Islet precursor cell (in vitro differentiated cells): ENCODE data around the gene CHMP5.
"Not testable (repeated sequence)": the region's sequence is repeated elsewhere in the genome, so short reads cannot be mapped to it uniquely, and the experiment has no call there.

Experiments
- DNase-seq: peaks from one replicate; pipeline ENCODE4 v3.0.0-alpha.2; 2018

The CHMP5 gene

GRCh38 chr9:33285502-33285901, 20.7 kb downstream of the CHMP5 start:
- DNase-seq = no peak

- peak; percentile 58 for DNase-seq
Observed at GRCh38 chr9:33287087-33287490, 22.2 kb downstream of the CHMP5 start.

DNA sequence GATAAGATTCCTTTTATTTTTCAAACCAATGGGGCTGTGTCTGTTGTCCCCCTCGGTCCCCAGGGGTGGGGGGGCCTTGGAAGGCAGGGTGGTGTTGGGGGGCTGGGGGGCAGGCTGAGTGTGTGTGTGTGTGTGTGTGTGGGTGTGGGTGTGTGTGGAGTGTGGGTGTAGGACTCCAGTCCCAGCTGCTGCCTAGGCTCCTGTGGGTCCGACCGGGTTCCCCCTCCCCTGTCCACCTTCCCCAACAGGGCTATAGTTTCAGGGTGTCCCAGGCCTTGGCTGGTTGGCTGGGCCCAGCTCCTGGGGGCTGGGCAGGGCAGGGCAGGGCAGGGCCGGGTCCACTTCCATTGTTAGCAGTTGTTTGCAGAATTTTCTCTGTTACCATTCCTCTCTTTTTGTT, 23.4 kb downstream of the CHMP5 start:
- no peak for DNase-seq

DNA sequence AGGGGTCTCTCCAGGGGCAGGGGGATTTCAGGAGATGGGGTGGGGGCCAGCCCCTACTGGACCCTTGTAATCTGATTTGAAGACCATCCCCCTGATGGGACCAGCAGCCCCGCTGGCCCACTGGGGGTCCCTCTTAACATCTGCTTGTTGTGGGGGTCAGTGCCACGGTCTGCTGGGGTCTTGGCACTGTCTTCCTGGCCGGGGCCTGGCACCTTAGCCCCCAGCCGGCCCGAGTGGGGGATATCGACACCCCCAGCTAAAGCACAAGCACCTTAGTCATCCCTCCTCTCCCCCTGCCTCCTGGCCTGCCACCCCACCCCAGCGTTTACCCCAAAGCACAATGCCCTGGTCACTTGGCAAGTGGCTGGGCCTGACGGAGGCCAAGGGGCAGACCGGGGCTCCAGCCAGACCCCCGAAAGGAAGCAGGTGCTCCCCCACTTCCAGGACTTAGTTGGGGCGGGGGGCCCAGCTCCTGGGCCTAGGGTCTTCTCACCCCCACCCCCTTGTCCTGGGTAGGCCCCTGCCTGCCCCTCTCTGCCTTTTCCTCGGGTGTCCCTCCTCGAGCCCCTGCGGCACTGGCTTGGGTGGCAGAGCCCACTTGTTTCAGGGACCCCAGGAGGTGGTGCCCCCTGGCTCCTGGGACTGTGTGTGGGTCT, 24.1 kb downstream of the CHMP5 start:
- no peak for DNase-seq

- peak; percentile 54 for DNase-seq
Observed at GRCh38 chr9:33289496-33289895, 24.6 kb downstream of the CHMP5 start.

DNA sequence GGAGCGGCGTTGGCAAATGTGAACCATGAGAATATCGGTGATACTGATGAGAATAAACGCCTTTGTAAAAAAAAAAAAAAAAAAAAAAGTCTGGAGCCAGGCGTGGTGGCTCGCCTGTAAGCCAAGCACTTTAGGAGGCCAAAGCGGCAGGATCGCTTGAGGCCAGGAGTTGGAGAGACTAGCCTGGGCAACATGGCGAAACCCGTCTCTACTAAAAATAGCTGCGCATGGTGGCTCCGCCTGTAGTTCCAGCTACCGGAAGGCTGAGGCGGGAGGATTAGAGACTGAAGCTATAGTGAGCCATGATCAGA, 25.0 kb downstream of the CHMP5 start:
- DNase-seq = no peak

DNA sequence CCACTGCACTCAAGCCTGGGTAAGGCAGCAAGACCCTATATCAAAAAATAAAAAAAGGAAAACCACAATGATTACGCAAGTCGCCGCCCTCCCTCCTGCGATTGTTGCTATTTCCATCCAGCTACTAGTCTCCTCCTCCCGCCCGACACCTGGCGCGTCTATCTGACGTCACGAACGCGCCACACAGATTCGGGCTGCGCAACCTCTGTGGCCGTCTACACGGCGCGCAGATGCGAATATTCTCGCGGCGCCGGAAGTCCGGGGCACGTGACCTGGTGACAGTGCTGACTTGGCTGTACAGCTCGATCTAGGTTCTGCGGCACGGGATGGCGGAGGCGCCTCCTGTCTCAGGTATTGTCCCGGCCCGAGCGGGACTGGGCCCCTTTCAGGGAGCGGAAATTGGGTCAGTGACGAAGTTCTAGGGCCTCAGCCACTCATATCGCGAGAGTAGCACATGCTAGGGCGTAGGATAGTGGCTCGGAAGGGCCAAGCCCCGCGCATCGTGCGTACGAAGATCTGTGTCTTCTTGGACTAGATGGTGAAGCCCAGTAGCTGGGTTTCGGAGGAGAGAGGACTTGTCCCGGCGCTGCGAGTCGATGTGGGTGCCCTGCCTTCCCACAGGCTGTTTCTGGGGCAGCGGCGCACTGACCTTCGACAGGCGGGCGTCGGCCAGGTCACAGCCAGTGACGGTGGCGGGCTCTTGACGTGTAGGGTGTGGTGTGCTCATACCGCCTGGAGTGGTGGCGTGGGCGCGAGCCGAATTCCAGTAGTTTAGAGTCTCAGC, 25.6 kb downstream of the CHMP5 start, which contains the start of gene NFX1:
NFX1 (plus strand) TSS at position 270 of the 784 bp plus-strand sequence; CDS start at position 327, 57 bp downstream.
- peak; percentile 99 for DNase-seq

DNA sequence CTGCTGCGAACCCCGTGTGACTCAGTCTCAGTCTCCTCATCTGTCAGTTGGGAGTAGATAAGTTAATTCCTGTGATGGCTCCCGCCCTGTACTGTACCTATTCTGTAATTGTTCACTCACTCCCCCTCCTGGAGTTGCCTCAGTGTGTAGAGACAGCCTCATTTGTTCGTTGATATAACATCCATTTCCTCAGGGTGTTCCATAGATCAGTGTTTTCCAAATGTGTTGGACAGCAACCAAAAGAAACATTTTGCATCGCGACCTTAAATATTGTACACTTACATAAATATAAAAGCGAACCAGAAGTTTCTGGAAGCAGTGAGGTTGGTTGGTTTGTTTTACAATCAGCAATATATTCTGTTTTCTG, 26.2 kb downstream of the CHMP5 start:
- no peak for DNase-seq

- DNase-seq = no peak
Observed at GRCh38 chr9:33291901-33292300, 27.1 kb downstream of the CHMP5 start.

DNA sequence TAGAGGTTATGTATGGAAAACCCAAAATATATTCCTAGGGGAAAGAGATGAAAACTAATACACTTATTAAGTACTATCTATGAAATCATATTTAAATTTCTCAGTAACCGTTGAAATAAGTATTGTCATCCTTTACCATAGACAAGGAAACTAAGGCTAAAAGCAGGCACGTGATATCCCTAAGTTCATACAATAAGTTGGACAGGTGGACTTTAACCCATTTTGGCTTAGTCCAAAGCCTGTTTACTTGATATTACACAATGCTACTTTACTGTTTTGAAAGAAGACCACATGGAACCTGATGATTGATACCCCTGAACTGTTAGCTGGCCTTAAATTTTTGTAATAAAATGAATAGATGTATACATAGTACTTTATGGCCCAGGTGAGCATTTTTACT, 28.9 kb downstream of the CHMP5 start:
- DNase-seq = no peak

DNA sequence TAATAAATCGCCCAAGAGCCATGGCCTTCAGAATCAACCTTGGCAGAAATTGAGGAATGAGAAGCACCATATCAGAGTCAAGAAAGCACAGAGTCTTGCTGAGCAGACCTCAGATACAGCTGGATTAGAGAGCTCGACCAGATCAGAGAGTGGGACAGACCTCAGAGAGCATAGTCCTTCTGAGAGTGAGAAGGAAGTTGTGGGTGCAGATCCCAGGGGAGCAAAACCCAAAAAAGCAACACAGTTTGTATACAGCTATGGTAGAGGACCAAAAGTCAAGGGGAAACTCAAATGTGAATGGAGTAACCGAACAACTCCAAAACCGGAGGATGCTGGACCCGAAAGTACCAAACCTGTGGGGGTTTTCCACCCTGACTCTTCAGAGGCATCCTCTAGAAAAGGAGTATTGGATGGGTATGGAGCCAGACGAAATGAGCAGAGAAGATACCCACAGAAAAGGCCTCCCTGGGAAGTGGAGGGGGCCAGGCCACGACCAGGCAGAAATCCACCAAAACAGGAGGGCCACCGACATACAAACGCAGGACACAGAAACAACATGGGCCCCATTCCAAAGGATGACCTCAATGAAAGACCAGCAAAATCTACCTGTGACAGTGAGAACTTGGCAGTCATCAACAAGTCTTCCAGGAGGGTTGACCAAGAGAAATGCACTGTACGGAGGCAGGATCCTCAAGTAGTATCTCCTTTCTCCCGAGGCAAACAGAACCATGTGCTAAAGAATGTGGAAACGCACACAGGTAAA, 30.0 kb downstream of the CHMP5 start:
- DNase-seq = no peak

DNA sequence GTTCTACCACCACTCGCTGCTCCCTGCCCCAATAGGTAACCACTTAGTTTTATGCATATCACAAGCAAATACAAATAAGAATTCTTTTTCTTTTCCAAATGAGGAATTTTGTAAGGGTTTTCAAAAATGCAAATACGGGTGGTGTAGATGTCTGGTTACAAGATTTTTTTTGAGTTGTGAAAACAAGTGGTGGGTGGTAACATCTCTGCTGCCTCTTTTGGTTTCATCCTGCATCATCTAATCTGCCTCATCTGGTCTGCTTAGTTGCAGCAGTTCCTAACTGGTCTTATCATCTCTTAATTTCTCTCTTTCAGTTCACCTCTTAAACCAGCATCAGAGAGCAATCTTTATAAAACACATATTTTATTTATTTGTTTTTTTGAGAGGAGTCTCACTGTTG, 30.7 kb downstream of the CHMP5 start:
- DNase-seq = no peak

- no peak for DNase-seq
Observed at GRCh38 chr9:33297432-33297831, 32.6 kb downstream of the CHMP5 start.

DNA sequence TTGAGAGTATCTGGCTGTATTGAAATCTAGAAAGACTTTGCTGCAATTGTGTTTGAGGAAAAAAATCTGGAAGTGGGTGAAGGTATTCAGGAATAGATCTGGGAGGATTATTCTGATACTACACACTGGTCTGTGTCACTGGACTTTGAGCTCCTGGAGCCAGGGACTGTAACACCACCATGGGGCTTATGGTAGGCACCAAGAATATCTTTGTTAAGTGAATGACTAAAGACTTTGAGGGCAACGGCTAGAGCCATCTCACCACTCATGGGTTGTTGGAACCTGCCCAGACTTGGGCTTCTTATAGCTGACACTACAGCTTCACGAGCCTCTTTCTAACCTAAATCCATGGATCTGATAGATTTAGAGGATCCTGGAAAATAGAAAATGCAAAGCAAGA, 35.7 kb downstream of the CHMP5 start:
- no peak for DNase-seq

GRCh38 chr9:33304362-33304761, 39.5 kb downstream of the CHMP5 start:
- DNase-seq = no peak

- DNase-seq = no peak
Observed at GRCh38 chr9:33306037-33306436, 41.2 kb downstream of the CHMP5 start.

DNA sequence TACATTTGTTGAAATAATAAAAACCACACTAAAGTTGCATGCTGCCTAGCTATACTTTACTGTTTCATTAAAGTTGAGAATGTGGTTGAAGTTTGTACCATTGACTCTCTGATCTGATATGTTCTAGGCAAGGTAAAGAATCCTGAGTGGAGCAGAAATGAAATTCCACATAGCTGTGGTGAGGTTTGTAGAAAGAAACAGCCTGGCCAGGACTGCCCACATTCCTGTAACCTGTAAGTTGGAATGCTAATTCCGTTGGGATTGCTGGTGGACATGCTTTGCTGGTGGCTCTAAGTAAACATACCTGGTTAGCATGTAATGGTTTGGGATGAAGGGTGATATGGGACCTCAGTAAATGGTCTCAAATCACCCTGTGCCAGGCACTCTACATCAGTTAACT, 42.2 kb downstream of the CHMP5 start:
- DNase-seq = peak; percentile 63

GRCh38 chr9:33309903-33310302, 45.1 kb downstream of the CHMP5 start:
- DNase-seq = no peak

GRCh38 chr9:33310748-33311147, 45.9 kb downstream of the CHMP5 start:
- DNase-seq = no peak

DNA sequence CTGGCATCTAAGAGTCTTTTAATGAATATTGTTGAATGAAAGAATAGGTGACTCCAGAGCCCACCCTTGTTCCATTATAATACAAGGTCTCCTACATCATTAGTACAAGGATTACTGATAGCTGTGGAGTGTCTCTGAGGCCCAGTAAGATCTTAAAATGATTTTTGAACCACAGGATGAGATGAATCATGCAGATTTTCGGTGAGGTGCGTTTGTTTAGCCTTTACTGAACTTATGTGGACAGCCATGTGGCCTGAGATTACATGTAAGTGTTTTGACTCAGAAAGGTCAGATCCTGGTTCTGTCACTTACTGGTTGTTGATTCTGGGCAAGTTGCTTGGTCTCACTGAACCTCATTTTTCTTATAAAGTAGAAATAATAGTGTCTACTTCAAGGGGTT, 47.1 kb downstream of the CHMP5 start:
- no peak for DNase-seq

GRCh38 chr9:33315371-33315770, 50.5 kb downstream of the CHMP5 start:
- no peak for DNase-seq

- not testable (repeated sequence) for DNase-seq
Observed at GRCh38 chr9:33317136-33317535, 52.3 kb downstream of the CHMP5 start.

DNA sequence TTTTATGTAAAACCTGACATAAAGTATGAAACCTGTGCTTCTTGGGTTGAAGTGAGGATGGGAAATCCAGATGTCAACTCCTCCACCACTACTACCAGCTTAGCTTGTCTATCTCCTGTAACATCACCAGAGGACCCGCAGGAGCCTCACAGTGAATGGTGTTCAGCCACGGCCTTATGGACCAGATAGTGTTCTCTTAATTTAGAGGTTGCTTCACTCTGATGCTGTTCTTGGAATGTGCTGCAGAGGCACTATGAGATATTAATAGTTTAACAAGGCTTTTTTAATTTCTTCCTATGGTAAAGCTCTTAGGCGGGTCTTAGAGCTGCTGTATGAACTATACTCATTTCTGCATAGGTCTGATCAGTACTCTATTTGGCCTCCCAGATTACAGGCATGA, 53.4 kb downstream of the CHMP5 start:
- no peak for DNase-seq

- DNase-seq = no peak
Observed at GRCh38 chr9:33318781-33319180, 53.9 kb downstream of the CHMP5 start.
